Gastrocnemius medialis (tissue), 4 donors: Measurements from ENCODE around the gene KIF3A.

Source experiments
- CTCF ChIP-seq, 5 experiments: fragments of 450-650 bp in 3 of 5; fragments of 200-600 bp in 2 of 5; sonication (generic) in 2 of 5; IDR thresholded peaks in 4 of 5; conservative IDR thresholded peaks in 1 of 5; 1 replicate in 4 of 5; 2 replicates in 1 of 5; pipeline ENCODE4 v1.5.1; 2016 to 2019; ENCODE audit warnings: antibody characterized with exemption in 5 of 5, mild to moderate bottlenecking in 3 of 5, moderate library complexity in 3 of 5
- POLR2A ChIP-seq, 2 donors: fragments of 450-650 bp; IDR thresholded peaks; one replicate each; pipeline ENCODE4 v1.6.1; 2017; ENCODE audit warnings: antibody characterized with exemption in 2 of 2, mild to moderate bottlenecking in 2 of 2, moderate library complexity in 2 of 2

- TF ChIP-seq CTCF (IDR thresholded peaks at IDR 0.05 in 4 of 5, conservative IDR thresholded peaks at IDR 0.05 in 1 of 5): no peak
- TF ChIP-seq POLR2A (IDR thresholded peaks at IDR 0.05): no peak
These were observed 9.7 kb upstream of the KIF3A start, which contains the start of gene CCNI2 for GRCh38 chr5:132746954-132747615.
